Bronchial epithelial cell (primary cell): Measurements from ENCODE around the gene COL15A1. TPM values are rescaled to one million over a fixed set of nuclear protein-coding genes. Genes with fewer than 3 reads are reported as not detected.
A peak's percentile ranks its signal among the peaks of the same experiment; 100 is the strongest.

ENCODE experiments used
- DNase-seq: peaks from one replicate; pipeline ENCODE4 v3.0.0-alpha.2; 2010; ENCODE audit warnings: low read depth
- FAIRE-seq: peaks from 2 replicates; lab custom pipeline; 2011; peaks lifted over from hg19 to GRCh38; lab: Jason Lieb, UNC
- H3K27me3 ChIP-seq: 2 replicates; pipeline ENCODE4 v1.5.1; 2011; ENCODE audit warnings: low read length; ENCODE audit not compliant: control insufficient read depth, insufficient read depth
- H3K36me3 ChIP-seq: 2 replicates; pipeline ENCODE4 v1.5.1; 2011; ENCODE audit warnings: low read length; ENCODE audit not compliant: control insufficient read depth, insufficient read depth
- H3K4me3 ChIP-seq: 2 replicates; pipeline ENCODE4 v1.5.1; 2011; ENCODE audit warnings: mild to moderate bottlenecking, low read depth, low read length, control low read depth
- CTCF ChIP-seq: IDR thresholded peaks from 2 replicates; pipeline ENCODE4 v1.5.1; 2011; ENCODE audit warnings: mild to moderate bottlenecking, moderate library complexity, low read length, control low read depth, inconsistent platforms; ENCODE audit not compliant: insufficient read depth, severe bottlenecking
- total RNA-seq: library from RNA; depleted of rRNA; stranded (reverse); fragments of >200 nt; gene quantifications from 2 replicates; pipeline ENCODE4 v1.2.1, GENCODE V29; 2014

The COL15A1 gene
- total RNA-seq, 1 donor from 2014 or later, result 1.6 TPM

GRCh38 chr9:98972716-98973115, 29.0 kb downstream of the COL15A1 start:
- no peak for DNase-seq
- H3K4me3 ChIP-seq, result no peak overlapping the region
- no peaks in the 10 kb centered on the region for H3K36me3 ChIP-seq
- TF ChIP-seq CTCF, result no peak
- H3K27me3 ChIP-seq, result peaks cover 8% of the 10 kb centered on the region
- no peak for FAIRE-seq

GRCh38 chr9:98973171-98973570, 29.5 kb downstream of the COL15A1 start:
- Histone ChIP-seq H3K27me3 (peaks cover 8% of the 10 kb centered on the region), H3K4me3 (no peak overlapping the region), H3K36me3 (no peaks in the 10 kb centered on the region)
- FAIRE-seq (no peak), DNase-seq (no peak)
- TF ChIP-seq CTCF, result no peak

- Histone ChIP-seq H3K27me3 (peaks cover 8% of the 10 kb centered on the region), H3K36me3 (no peaks in the 10 kb centered on the region), H3K4me3 (no peak overlapping the region)
- FAIRE-seq (no peak), DNase-seq (no peak)
- no peak for TF ChIP-seq CTCF
These were observed 29.9 kb downstream of the COL15A1 start for GRCh38 chr9:98973576-98973975.

GRCh38 chr9:98974106-98974505, 30.4 kb downstream of the COL15A1 start:
- TF ChIP-seq CTCF, result no peak
- no peak for DNase-seq
- H3K36me3 ChIP-seq, result no peaks in the 10 kb centered on the region
- H3K4me3 ChIP-seq, result no peak overlapping the region
- no peak for FAIRE-seq
- H3K27me3 ChIP-seq, result peaks cover 8% of the 10 kb centered on the region

GRCh38 chr9:98974554-98974953, 30.8 kb downstream of the COL15A1 start:
- DNase-seq (no peak), FAIRE-seq (no peak)
- TF ChIP-seq CTCF, result no peak
- H3K36me3 ChIP-seq, result no peaks in the 10 kb centered on the region
- peaks cover 8% of the 10 kb centered on the region for H3K27me3 ChIP-seq
- no peak overlapping the region for H3K4me3 ChIP-seq

- Histone ChIP-seq H3K36me3 (no peaks in the 10 kb centered on the region), H3K27me3 (peaks cover 8% of the 10 kb centered on the region), H3K4me3 (no peak overlapping the region)
- DNase-seq (peak; percentile 57), FAIRE-seq (no peak)
- peak; percentile 100 for TF ChIP-seq CTCF
These were observed 31.4 kb downstream of the COL15A1 start for GRCh38 chr9:98974994-98975712.
